Measurements from ENCODE around the gene MARCHF5. TPM values are rescaled to one million over a fixed set of nuclear protein-coding genes. Genes with fewer than 3 reads are reported as not detected.

The MARCHF5 gene
- total RNA-seq, 1 experiment from 2014 or later = 39.1 TPM

GRCh38 chr10:92366412-92367021 is 75.5 kb downstream of the MARCHF5 start:
- Histone ChIP-seq H4K20me1 (ENCODE audit: insufficient read depth) (no peaks in the 10 kb centered on the region), H3K9me2 (ENCODE audit: insufficient read depth) (no peaks in the 10 kb centered on the region), H3K27me3 (ENCODE audit: insufficient read depth, low read depth) (no peaks in the 10 kb centered on the region), H3K79me2 (ENCODE audit: low read depth) (no peaks in the 10 kb centered on the region), H2AFZ (no peak overlapping the region), H3K4me2 (no peak overlapping the region), H3K36me3 (ENCODE audit: low read depth) (no peaks in the 10 kb centered on the region), H3K4me1 (replicated peaks; ENCODE audit: insufficient read depth) (no peaks in the 10 kb centered on the region), H3K4me3 (no peak overlapping the region), H3K27ac (no peak overlapping the region), H3K9me3 (ENCODE audit: insufficient read depth, low read depth) (no peaks in the 10 kb centered on the region), H3F3A (ENCODE audit: insufficient read depth, low read depth) (no peaks in the 10 kb centered on the region)
- TF ChIP-seq CTCF (conservative IDR thresholded peaks at IDR 0.05) (no peak), EZH2 (IDR thresholded peaks at IDR 0.05; ENCODE audit: low read depth) (no peak)
- DNase-seq = no peak
- ChIA-PET POLR2A (ENCODE audit: unreplicated experiment) (no interaction called here), CTCF (no interaction called here)
- intact Hi-C loops (cut with micrococcal nuclease; ENCODE audit: unreplicated experiment) = no loop called here
- no TSS peak for BruUV-seq (replicated peaks)

GRCh38 chr10:92377962-92378361 is 87.0 kb downstream of the MARCHF5 start:
- Histone ChIP-seq H3K4me2 (no peak overlapping the region), H4K20me1 (ENCODE audit: insufficient read depth) (no peaks in the 10 kb centered on the region), H3K9me2 (ENCODE audit: insufficient read depth) (no peaks in the 10 kb centered on the region), H2AFZ (no peak overlapping the region), H3K4me1 (replicated peaks; ENCODE audit: insufficient read depth) (no peaks in the 10 kb centered on the region), H3F3A (ENCODE audit: insufficient read depth, low read depth) (no peaks in the 10 kb centered on the region), H3K27ac (no peak overlapping the region), H3K9me3 (ENCODE audit: insufficient read depth, low read depth) (no peaks in the 10 kb centered on the region), H3K4me3 (no peak overlapping the region), H3K27me3 (ENCODE audit: insufficient read depth, low read depth) (no peaks in the 10 kb centered on the region), H3K79me2 (ENCODE audit: low read depth) (no peaks in the 10 kb centered on the region), H3K36me3 (ENCODE audit: low read depth) (no peaks in the 10 kb centered on the region)
- TF ChIP-seq CTCF (conservative IDR thresholded peaks at IDR 0.05) = no peak
- ChIA-PET POLR2A (ENCODE audit: unreplicated experiment) (no interaction called here), CTCF (no interaction called here)
- no peak for DNase-seq
- intact Hi-C loops (cut with micrococcal nuclease; ENCODE audit: unreplicated experiment) = no loop called here
- BruUV-seq (replicated peaks) = no TSS peak

- no TSS peak for BruUV-seq (replicated peaks)
- no peak overlapping the region for H2AFZ ChIP-seq
- no peak for TF ChIP-seq EZH2 (IDR thresholded peaks at IDR 0.05; ENCODE audit: low read depth)
- no peak for TF ChIP-seq CTCF (conservative IDR thresholded peaks at IDR 0.05)
- no peaks in the 10 kb centered on the region for H3K79me2 ChIP-seq (ENCODE audit: low read depth)
- intact Hi-C loops (cut with micrococcal nuclease; ENCODE audit: unreplicated experiment) = no loop called here
- no peaks in the 10 kb centered on the region for H3K27me3 ChIP-seq (ENCODE audit: insufficient read depth, low read depth)
- H3K4me1 ChIP-seq (replicated peaks; ENCODE audit: insufficient read depth) = no peaks in the 10 kb centered on the region
- H3K9me2 ChIP-seq (ENCODE audit: insufficient read depth) = no peaks in the 10 kb centered on the region
- H3K36me3 ChIP-seq (ENCODE audit: low read depth) = no peaks in the 10 kb centered on the region
- H3K27ac ChIP-seq = no peak overlapping the region
- H4K20me1 ChIP-seq (ENCODE audit: insufficient read depth) = no peaks in the 10 kb centered on the region
- no peak overlapping the region for H3K4me3 ChIP-seq
- ChIA-PET POLR2A (ENCODE audit: unreplicated experiment) (no interaction called here), CTCF (no interaction called here)
- H3K4me2 ChIP-seq = no peak overlapping the region
- no peaks in the 10 kb centered on the region for H3F3A ChIP-seq (ENCODE audit: insufficient read depth, low read depth)
- no peak for DNase-seq
- H3K9me3 ChIP-seq (ENCODE audit: insufficient read depth, low read depth) = no peaks in the 10 kb centered on the region
These were observed 90.6 kb downstream of the MARCHF5 start for GRCh38 chr10:92381543-92381954.

Data from PC-9 (cell line).